IMR-90 (cell line): ENCODE data around the gene MFSD6. TPM values are rescaled to one million over a fixed set of nuclear protein-coding genes. Genes with fewer than 3 reads are reported as not detected.

ENCODE experiments used
- ATAC-seq: fragments of 200-7000 bp; cut with Tn5 transposase; 2 replicates; pipeline ENCODE4 v1.9.1; 2020; ENCODE audit warnings: low read depth, mild to moderate bottlenecking, moderate library complexity
- BruUV-seq: library from RNA; stranded (reverse); fragments of 400-500 nt; replicated peaks from 2 replicates; lab custom pipeline; 2021; lab: Mats Ljungman, UMichigan
- CTCF ChIA-PET: fragments of 300-600 bp; formaldehyde crosslinking; extraction: SDS; loops from one replicate; lab custom pipeline; 2021; ENCODE audit warnings: antibody characterized with exemption; lab: Yijun Ruan, JAX
- POLR2A ChIA-PET: fragments of 300-600 bp; sonication (Branson Sonifier 250); formaldehyde crosslinking; loops from one replicate; lab custom pipeline; 2022; ENCODE audit warnings: antibody characterized with exemption; ENCODE audit not compliant: unreplicated experiment; lab: Charles Lee
- DNase-seq: peaks from one replicate; pipeline ENCODE4 v3.0.0; 2013
- H2AFZ ChIP-seq: replicated peaks from 2 replicates; pipeline ENCODE3; 2013; ENCODE audit warnings: low read length, mild to moderate bottlenecking; ENCODE audit not compliant: poor library complexity
- H2AK5ac ChIP-seq: 2 replicates; pipeline ENCODE4 v1.6.1; 2013; ENCODE audit warnings: low read depth, low read length, inconsistent platforms
- H2AK9ac ChIP-seq: replicated peaks from 2 replicates; pipeline ENCODE3; 2013; ENCODE audit warnings: mild to moderate bottlenecking, low read depth, low read length, moderate library complexity; ENCODE audit not compliant: poor library complexity
- H2BK120ac ChIP-seq: 2 replicates; pipeline ENCODE4 v1.6.1; 2013; ENCODE audit warnings: low read depth, low read length, inconsistent platforms
- H2BK15ac ChIP-seq: 3 replicates; pipeline ENCODE4 v1.6.1; 2013; ENCODE audit warnings: low read depth, low read length, inconsistent platforms
- H2BK20ac ChIP-seq: 2 replicates; pipeline ENCODE4 v1.6.1; 2013; ENCODE audit warnings: low read depth, mild to moderate bottlenecking, inconsistent platforms, low read length, moderate library complexity
- H2BK5ac ChIP-seq: 2 replicates; pipeline ENCODE4 v1.6.1; 2013; ENCODE audit warnings: mild to moderate bottlenecking, low read depth, low read length, inconsistent platforms; ENCODE audit not compliant: poor library complexity, severe bottlenecking
- H3K14ac ChIP-seq: replicated peaks from 2 replicates; pipeline ENCODE4 v1.6.1; 2013; ENCODE audit warnings: low read depth, low read length, inconsistent platforms
- H3K18ac ChIP-seq: 2 replicates; pipeline ENCODE4 v1.6.1; 2013; ENCODE audit warnings: low read depth, low read length, control low read depth
- H3K23ac ChIP-seq: 2 replicates; pipeline ENCODE4 v1.6.1; 2013; ENCODE audit warnings: low read depth, low read length, inconsistent platforms
- H3K27ac ChIP-seq: 2 replicates; pipeline ENCODE4 v1.5.1; 2013; ENCODE audit warnings: mild to moderate bottlenecking, control low read depth, low read length; ENCODE audit not compliant: insufficient read depth
- H3K27me3 ChIP-seq: 2 replicates; pipeline ENCODE4 v1.6.1; 2013; ENCODE audit warnings: low read length; ENCODE audit not compliant: control insufficient read depth, insufficient read depth
- H3K36me3 ChIP-seq: 2 replicates; pipeline ENCODE4 v1.6.1; 2013; ENCODE audit warnings: low read length, mixed read lengths; ENCODE audit not compliant: control insufficient read depth, insufficient read depth
- H3K4ac ChIP-seq: 2 replicates; pipeline ENCODE4 v1.6.1; 2013; ENCODE audit warnings: low read depth, low read length, inconsistent platforms
- H3K4me1 ChIP-seq: 2 replicates; pipeline ENCODE4 v1.6.1; 2013; ENCODE audit warnings: low read length, mixed read lengths; ENCODE audit not compliant: control insufficient read depth, insufficient read depth
- H3K4me2 ChIP-seq: 2 replicates; pipeline ENCODE4 v1.6.1; 2013; ENCODE audit warnings: low read depth, mild to moderate bottlenecking, control low read depth, low read length, moderate library complexity
- H3K4me3 ChIP-seq: 2 replicates; pipeline ENCODE4 v1.5.1; 2013; ENCODE audit warnings: low read depth, mild to moderate bottlenecking, control low read depth, low read length, moderate library complexity; ENCODE audit not compliant: insufficient read depth
- H3K56ac ChIP-seq: 2 replicates; pipeline ENCODE4 v1.6.1; 2013; ENCODE audit warnings: low read length, inconsistent platforms; ENCODE audit not compliant: insufficient read depth; ENCODE audit errors: extremely low read depth
- H3K79me1 ChIP-seq, 2 experiments: 2 replicates each; pipeline ENCODE4 v1.6.1; 2013; ENCODE audit warnings: low read length in 2 of 2, inconsistent platforms in 1 of 2, low read depth in 1 of 2
- H3K9ac ChIP-seq: 2 replicates; pipeline ENCODE4 v1.6.1; 2013; ENCODE audit warnings: low read depth, low read length, control low read depth
- H3K9me1 ChIP-seq: 2 replicates; pipeline ENCODE4 v1.6.1; 2013; ENCODE audit warnings: low read length, inconsistent platforms; ENCODE audit not compliant: insufficient read depth
- H3K9me3 ChIP-seq: 2 replicates; pipeline ENCODE4 v1.6.1; 2013; ENCODE audit warnings: low read length; ENCODE audit not compliant: control insufficient read depth, insufficient read depth
- H4K20me1 ChIP-seq: 2 replicates; pipeline ENCODE4 v1.6.1; 2013; ENCODE audit warnings: low read length, inconsistent platforms; ENCODE audit not compliant: insufficient read depth
- H4K5ac ChIP-seq: 2 replicates; pipeline ENCODE4 v1.6.1; 2013; ENCODE audit warnings: mild to moderate bottlenecking, low read depth, low read length, control low read depth
- H4K8ac ChIP-seq, 2 experiments: 2 replicates each; pipeline ENCODE4 v1.6.1; 2013; ENCODE audit warnings: low read depth in 2 of 2, low read length in 2 of 2, control low read depth in 1 of 2, inconsistent platforms in 1 of 2
- H4K91ac ChIP-seq: 2 replicates; pipeline ENCODE4 v1.6.1; 2013; ENCODE audit warnings: low read depth, low read length, inconsistent platforms; ENCODE audit not compliant: insufficient read depth
- BHLHE40 ChIP-seq: fragments of 150-350 bp; IDR thresholded peaks from 2 replicates; pipeline ENCODE4 v1.6.1; 2016; ENCODE audit warnings: mild to moderate bottlenecking, low read depth, low read length
- CEBPB ChIP-seq: IDR thresholded peaks from 2 replicates; pipeline ENCODE4 v1.6.1; 2012; ENCODE audit warnings: low read depth, low read length, improper control_type of control experiment
- CHD1 ChIP-seq: IDR thresholded peaks from 2 replicates; pipeline ENCODE4 v1.6.1; 2012; ENCODE audit warnings: low read depth, low read length, improper control_type of control experiment
- FOS ChIP-seq: fragments of 150-350 bp; IDR thresholded peaks from 2 replicates; pipeline ENCODE4 v1.6.1; 2016; ENCODE audit warnings: low read depth, low read length
- MAFK ChIP-seq: IDR thresholded peaks from 2 replicates; pipeline ENCODE4 v1.6.1; 2012; ENCODE audit warnings: low read depth, low read length, improper control_type of control experiment
- MAZ ChIP-seq: IDR thresholded peaks from 2 replicates; pipeline ENCODE4 v1.6.1; 2012; ENCODE audit warnings: low read depth, mild to moderate bottlenecking, low read length, improper control_type of control experiment, moderate library complexity, borderline replicate concordance
- MXI1 ChIP-seq: IDR thresholded peaks from 2 replicates; pipeline ENCODE4 v1.6.1; 2012; ENCODE audit warnings: low read depth, mild to moderate bottlenecking, low read length, moderate library complexity, borderline replicate concordance
- NFE2L2 ChIP-seq: fragments of 150-350 bp; IDR thresholded peaks from 2 replicates; pipeline ENCODE4 v1.6.1; 2016; ENCODE audit warnings: low read depth, mild to moderate bottlenecking, low read length
- POLR2A ChIP-seq: IDR thresholded peaks from 2 replicates; pipeline ENCODE4 v1.6.1; 2012; ENCODE audit warnings: mild to moderate bottlenecking, low read depth, low read length
- RAD21 ChIP-seq: IDR thresholded peaks from 2 replicates; pipeline ENCODE4 v1.6.1; 2012; ENCODE audit warnings: low read length, improper control_type of control experiment
- RCOR1 ChIP-seq: IDR thresholded peaks from 2 replicates; pipeline ENCODE4 v1.6.1; 2012; ENCODE audit warnings: mild to moderate bottlenecking, low read length, improper control_type of control experiment; ENCODE audit not compliant: insufficient replicate concordance
- RFX5 ChIP-seq: IDR thresholded peaks from 2 replicates; pipeline ENCODE4 v1.8.0; 2012; ENCODE audit warnings: low read depth, mild to moderate bottlenecking, low read length, moderate library complexity
- SMC3 ChIP-seq: fragments of 150-350 bp; IDR thresholded peaks from 2 replicates; pipeline ENCODE4 v1.6.1; 2016; ENCODE audit warnings: low read depth, mild to moderate bottlenecking, antibody characterized with exemption, low read length, moderate library complexity
- dilution Hi-C: fragments of 300-500 bp; cut with HindIII; formaldehyde crosslinking; loops from one replicate; pipeline ENCODE4 v1.14.3; 2018; ENCODE audit warnings: low sequenced_read_pairs; ENCODE audit not compliant: unreplicated experiment
- in situ Hi-C: fragments of 300-500 bp; cut with MboI; formaldehyde crosslinking; loops from 3 replicates; pipeline ENCODE4 v1.14.3; 2019; ENCODE audit warnings: low sequenced_read_pairs, inconsistent platforms, mixed read lengths
- intact Hi-C: fragments of 100-400 bp; cut with micrococcal nuclease; formaldehyde crosslinking; loops from 2 replicates; pipeline ENCODE4 v1.10.0; 2022
- polyA plus RNA-seq, 3 experiments: library from polyadenylated mRNA; depleted of rRNA; stranded (reverse); fragments of >200 nt; gene quantifications; 2 replicates each; pipeline ENCODE4 v1.2.3, GENCODE V29; 2012; ENCODE audit warnings: low replicate concordance in 1 of 3
- total RNA-seq: library from RNA; depleted of rRNA; stranded (reverse); fragments of >200 nt; gene quantifications from 2 replicates; pipeline ENCODE4 v1.2.3, GENCODE V29; 2012
- TF ChIP-seq, protein P1 (sequence below): fragments of 150-350 bp; IDR thresholded peaks from 2 replicates; pipeline ENCODE4 v1.6.1; 2016; ENCODE audit warnings: low read depth, mild to moderate bottlenecking, low read length, moderate library complexity, borderline replicate concordance
- TF ChIP-seq, protein P2 (sequence below): conservative IDR thresholded peaks from 2 replicates; pipeline ENCODE4 v1.5.1; 2012; ENCODE audit warnings: mild to moderate bottlenecking, low read depth, low read length, improper control_type of control experiment
- TF ChIP-seq, protein P3 (sequence below): fragments of 150-350 bp; IDR thresholded peaks from 2 replicates; pipeline ENCODE4 v1.6.1; 2017; ENCODE audit warnings: mild to moderate bottlenecking, antibody characterized with exemption, low read length, low read depth

Gene MFSD6
- total and polyA plus RNA-seq, 2 of the 4 experiments (the other 2 are of a cell fraction): 4.2 to 7.7 TPM

DNA sequence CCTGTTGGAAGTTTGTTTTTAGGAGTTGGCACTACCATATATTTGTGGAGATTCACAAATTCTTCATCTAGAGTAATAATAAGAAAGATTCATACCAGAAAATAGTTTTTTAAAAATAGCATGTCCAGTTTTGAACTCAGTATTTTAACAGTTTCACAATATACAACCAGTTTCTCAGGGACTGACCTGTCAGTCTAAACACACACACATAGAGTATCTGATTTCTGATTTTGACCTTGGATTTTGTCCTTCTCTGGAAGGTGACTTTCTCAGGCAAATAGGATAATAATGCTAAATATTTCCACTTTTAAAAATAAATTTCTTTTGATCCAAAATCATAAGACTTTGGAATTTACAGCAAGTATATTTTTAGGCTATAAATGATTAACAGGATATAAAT lies 32.0 kb downstream of the MFSD6 start:
- Histone ChIP-seq H4K8ac (no peak overlapping the region), H4K5ac (no peak overlapping the region), H3K9me1 (no peaks in the 10 kb centered on the region), H3K36me3 (peaks cover 9% of the 10 kb centered on the region), H3K9me3 (no peaks in the 10 kb centered on the region), H3K18ac (no peak overlapping the region), H3K4me2 (no peak overlapping the region), H2AK9ac (no peak overlapping the region), H3K14ac (no peak overlapping the region), H2BK120ac (no peak overlapping the region), H3K27me3 (no peaks in the 10 kb centered on the region), H2AK5ac (no peak overlapping the region), H2AFZ (no peak overlapping the region), H3K4me3 (no peak overlapping the region), H3K9ac (no peak overlapping the region), H4K91ac (no peak overlapping the region), H3K27ac (no peak overlapping the region), H3K4ac (no peak overlapping the region), H3K79me1 (no peaks in the 10 kb centered on the region), H4K20me1 (no peaks in the 10 kb centered on the region), H3K56ac (no peak overlapping the region), H2BK5ac (no peak overlapping the region), H2BK15ac (no peak overlapping the region), H3K4me1 (no peaks in the 10 kb centered on the region), H2BK20ac (no peak overlapping the region), H3K23ac (no peak overlapping the region)
- TF ChIP-seq, protein P1, sequence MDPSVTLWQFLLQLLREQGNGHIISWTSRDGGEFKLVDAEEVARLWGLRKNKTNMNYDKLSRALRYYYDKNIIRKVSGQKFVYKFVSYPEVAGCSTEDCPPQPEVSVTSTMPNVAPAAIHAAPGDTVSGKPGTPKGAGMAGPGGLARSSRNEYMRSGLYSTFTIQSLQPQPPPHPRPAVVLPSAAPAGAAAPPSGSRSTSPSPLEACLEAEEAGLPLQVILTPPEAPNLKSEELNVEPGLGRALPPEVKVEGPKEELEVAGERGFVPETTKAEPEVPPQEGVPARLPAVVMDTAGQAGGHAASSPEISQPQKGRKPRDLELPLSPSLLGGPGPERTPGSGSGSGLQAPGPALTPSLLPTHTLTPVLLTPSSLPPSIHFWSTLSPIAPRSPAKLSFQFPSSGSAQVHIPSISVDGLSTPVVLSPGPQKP: no peak
- TF ChIP-seq, protein P2, sequence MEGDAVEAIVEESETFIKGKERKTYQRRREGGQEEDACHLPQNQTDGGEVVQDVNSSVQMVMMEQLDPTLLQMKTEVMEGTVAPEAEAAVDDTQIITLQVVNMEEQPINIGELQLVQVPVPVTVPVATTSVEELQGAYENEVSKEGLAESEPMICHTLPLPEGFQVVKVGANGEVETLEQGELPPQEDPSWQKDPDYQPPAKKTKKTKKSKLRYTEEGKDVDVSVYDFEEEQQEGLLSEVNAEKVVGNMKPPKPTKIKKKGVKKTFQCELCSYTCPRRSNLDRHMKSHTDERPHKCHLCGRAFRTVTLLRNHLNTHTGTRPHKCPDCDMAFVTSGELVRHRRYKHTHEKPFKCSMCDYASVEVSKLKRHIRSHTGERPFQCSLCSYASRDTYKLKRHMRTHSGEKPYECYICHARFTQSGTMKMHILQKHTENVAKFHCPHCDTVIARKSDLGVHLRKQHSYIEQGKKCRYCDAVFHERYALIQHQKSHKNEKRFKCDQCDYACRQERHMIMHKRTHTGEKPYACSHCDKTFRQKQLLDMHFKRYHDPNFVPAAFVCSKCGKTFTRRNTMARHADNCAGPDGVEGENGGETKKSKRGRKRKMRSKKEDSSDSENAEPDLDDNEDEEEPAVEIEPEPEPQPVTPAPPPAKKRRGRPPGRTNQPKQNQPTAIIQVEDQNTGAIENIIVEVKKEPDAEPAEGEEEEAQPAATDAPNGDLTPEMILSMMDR: no peak
- TF ChIP-seq, protein P3, sequence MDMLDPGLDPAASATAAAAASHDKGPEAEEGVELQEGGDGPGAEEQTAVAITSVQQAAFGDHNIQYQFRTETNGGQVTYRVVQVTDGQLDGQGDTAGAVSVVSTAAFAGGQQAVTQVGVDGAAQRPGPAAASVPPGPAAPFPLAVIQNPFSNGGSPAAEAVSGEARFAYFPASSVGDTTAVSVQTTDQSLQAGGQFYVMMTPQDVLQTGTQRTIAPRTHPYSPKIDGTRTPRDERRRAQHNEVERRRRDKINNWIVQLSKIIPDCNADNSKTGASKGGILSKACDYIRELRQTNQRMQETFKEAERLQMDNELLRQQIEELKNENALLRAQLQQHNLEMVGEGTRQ: no peak
- no peak for TF ChIP-seq RCOR1
- TF ChIP-seq BHLHE40: no peak
- no peak for TF ChIP-seq MXI1
- TF ChIP-seq CHD1: no peak
- TF ChIP-seq FOS: no peak
- no peak for TF ChIP-seq MAZ
- TF ChIP-seq POLR2A: no peak
- TF ChIP-seq NFE2L2: no peak
- TF ChIP-seq RFX5: no peak
- no peak for TF ChIP-seq SMC3
- TF ChIP-seq MAFK: no peak
- no peak for TF ChIP-seq CEBPB
- TF ChIP-seq RAD21: no peak
- in situ Hi-C loops (no loop called here), dilution Hi-C loops (no loop called here), intact Hi-C loops (no loop called here)
- no TSS peak for BruUV-seq
- ATAC-seq: no peak
- DNase-seq: no peak
- ChIA-PET CTCF (no interaction called here), POLR2A (no interaction called here)
